GM21786 (cell line): ENCODE measurements around the gene GSTCD.
"Not testable (repeated sequence)": the region's sequence is repeated elsewhere in the genome, so short reads cannot be mapped to it uniquely, and the experiment has no call there.

Experiments
- ATAC-seq: cut with Tn5 transposase; IDR thresholded peaks from one replicate; pipeline ENCODE4 v1.9.1; 2021; ENCODE audit not compliant: unreplicated experiment

GSTCD gene

DNA sequence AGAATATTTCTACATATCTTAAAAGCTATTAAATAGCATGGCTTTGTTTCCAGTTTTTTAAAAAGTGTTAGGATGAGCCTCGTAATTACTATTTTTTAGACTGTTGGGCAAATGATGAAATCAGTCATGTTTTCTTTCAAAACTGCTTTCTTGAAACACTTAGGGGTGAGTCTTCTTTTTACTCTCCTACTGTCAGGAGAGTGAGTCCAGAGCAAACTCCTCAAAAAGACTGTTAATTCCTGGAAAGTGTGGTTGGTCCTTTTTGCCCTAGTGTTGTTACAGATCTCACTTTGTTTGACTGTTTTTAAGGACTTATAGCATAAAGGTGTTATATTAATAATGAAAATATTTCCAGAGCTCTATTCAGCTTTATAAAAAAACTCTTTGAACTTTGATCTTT is 6.3 kb downstream of the GSTCD start:
- no peak for ATAC-seq

GRCh38 chr4:105715692-105716278 is 7.2 kb downstream of the GSTCD start:
- no peak for ATAC-seq

- no peak for ATAC-seq
Measured at GRCh38 chr4:105719204-105719603, 10.6 kb downstream of the GSTCD start.

- ATAC-seq: no peak
Measured at GRCh38 chr4:105725623-105726022, 17.0 kb downstream of the GSTCD start.

DNA sequence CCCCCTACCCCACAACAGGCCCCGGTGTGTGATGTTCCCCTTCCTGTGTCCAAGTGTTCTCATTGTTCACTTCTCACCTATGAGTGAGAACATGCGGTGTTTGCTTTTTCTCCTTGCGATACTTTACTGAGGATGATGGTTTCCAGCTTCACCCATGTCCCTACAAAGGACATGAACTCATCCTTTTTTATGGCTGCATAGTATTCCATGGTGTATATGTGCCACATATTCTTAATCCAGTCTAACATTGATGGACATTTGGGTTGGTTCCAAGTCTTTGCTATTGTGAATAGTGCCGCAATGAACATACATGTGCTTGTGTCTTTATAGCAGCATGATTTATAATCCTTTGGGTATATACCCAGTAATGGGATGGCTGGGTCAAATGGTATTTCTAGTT is 21.3 kb downstream of the GSTCD start:
- not testable (repeated sequence) for ATAC-seq

DNA sequence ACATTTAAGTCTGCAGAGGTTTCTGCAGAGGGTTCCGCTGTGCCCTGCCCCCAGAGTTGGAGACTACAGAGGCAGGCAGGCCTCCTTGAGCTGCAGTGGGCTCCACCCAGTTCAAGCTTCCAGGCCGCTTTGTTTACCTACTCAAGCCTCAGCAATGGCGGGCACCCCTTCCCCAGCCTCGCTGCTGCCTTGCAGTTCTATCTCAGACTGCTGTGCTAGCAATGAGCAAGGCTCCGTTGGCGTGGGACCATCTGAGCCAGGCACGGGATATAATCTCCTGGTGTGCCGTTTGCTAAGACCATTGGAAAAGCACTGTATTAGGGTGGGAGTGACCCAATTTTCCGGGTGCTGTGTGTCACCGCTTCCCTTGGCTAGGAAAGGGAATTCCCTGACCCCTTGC is 26.6 kb downstream of the GSTCD start:
- not testable (repeated sequence) for ATAC-seq

- ATAC-seq: no peak
Measured at GRCh38 chr4:105741548-105741947, 33.0 kb downstream of the GSTCD start.

DNA sequence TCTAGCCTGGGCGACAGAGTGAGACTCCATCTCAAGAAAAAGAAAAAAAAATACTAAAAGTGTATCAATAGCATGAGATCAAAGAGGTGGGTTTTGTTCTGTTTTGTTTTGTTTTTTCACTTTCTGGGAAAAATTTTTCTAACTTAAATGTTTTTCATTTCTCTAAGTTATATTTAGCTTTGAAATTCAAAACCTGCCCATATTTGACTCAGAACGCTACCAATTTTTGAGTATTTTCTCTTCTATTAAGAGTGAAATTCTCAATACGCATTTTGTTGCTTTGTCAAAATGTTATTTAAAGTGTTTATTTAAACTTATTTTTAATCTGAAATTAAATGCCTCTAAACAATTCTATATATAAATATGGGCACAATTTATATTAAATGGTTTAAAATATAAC is 39.6 kb downstream of the GSTCD start:
- no peak for ATAC-seq

GRCh38 chr4:105751718-105752299 is 43.2 kb downstream of the GSTCD start:
- ATAC-seq: no peak

- ATAC-seq: no peak
Measured at GRCh38 chr4:105753361-105753760, 44.8 kb downstream of the GSTCD start.

DNA sequence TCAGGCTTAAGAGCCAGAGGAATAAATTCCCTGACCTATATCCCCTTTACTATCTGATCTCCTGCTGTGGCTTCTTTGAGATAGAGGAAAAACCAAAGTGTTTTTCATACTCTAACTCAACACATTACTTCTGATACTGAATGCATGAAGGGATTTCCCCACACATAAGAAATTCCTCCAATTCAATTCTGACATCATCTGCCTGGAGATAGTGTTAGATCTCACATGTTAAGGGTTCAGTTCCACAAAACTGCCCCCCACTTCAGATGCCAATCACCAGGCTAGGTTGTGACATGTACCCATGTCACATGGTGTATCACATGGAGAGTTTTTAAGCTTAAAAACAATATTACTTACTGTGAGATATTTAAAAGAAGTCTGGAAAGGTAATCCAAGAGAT is 46.8 kb downstream of the GSTCD start:
- ATAC-seq: no peak

DNA sequence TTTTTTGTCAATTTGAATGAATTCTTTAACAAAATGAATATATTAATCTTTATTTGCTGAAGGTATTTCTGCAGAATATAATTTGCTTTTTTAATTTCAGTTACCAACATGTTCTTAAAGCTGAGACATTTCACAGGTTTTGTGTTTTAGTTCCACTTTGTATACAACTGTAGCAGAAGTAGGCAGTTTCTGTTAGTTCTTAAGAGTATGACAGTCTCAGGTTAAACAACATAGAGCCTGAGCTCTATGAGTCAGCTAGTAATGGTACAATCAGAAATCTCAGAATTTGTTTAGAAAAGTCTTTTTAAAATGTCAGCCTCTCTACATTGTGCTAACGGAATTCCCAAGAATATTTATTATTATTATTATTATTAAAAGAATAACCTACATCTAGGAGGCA is 50.4 kb downstream of the GSTCD start:
- peak; percentile 45 for ATAC-seq

GRCh38 chr4:105765690-105766407 is 57.3 kb downstream of the GSTCD start:
- no peak for ATAC-seq

GRCh38 chr4:105767579-105767978 is 59.0 kb downstream of the GSTCD start:
- ATAC-seq: no peak

- not testable (repeated sequence) for ATAC-seq
Measured at GRCh38 chr4:105770524-105770923, 61.9 kb downstream of the GSTCD start.

GRCh38 chr4:105772065-105772464 is 63.5 kb downstream of the GSTCD start:
- ATAC-seq: not testable (repeated sequence)

DNA sequence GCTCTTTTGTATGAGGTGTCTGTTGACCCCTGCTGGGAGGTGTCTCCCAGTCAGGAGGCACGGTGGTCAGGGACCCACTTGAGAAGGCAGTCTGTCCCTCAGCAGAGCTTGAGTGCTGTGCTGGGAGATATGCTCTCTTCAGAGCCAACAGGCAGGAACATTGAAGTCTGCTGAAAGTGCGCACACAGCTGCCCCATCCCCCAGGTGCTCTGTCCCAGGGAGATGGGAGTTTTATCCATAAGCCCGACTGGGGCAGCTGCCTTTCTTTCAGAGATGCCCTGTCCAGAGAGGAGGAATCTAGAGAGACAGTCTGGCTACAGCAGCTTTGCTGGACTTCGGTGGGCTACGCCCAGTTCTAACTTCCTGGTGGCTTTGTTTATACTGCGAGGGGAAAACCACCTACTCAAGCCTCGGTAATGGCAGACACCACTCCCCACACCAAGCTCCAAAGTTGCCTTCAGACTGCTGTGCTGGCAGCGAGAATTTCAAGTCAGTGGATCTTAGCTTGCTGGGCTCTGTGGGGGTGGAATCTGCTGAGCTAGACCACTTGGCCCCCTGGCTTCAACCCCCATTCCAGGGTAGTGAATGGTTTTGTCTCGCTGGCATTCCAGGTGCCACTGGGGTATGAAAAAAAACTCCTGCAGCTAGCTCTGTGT is 67.3 kb downstream of the GSTCD start:
- ATAC-seq: not testable (repeated sequence)

- ATAC-seq: no peak
Measured at GRCh38 chr4:105780176-105780575, 71.6 kb downstream of the GSTCD start.

GRCh38 chr4:105784761-105785160 is 76.2 kb downstream of the GSTCD start:
- ATAC-seq: no peak

- no peak for ATAC-seq
Measured at GRCh38 chr4:105785792-105786191, 77.2 kb downstream of the GSTCD start.

DNA sequence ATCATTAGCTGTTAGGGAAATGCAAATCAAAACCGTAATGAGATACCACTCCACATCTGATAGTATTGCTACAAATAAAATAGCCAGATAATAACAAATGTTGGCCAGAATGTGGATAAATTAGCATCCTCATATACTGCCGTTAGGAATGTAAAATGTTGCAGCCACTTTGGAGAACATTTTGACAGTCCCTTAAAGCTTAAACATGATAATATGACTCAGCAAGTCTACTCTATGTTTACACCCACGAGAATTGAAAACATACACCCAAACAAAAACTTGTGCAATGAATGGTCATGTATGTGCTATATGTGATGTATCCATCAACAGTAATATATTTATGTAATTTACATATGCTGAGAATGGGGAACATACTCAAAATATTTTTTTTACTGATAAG is 78.2 kb downstream of the GSTCD start:
- no peak for ATAC-seq

DNA sequence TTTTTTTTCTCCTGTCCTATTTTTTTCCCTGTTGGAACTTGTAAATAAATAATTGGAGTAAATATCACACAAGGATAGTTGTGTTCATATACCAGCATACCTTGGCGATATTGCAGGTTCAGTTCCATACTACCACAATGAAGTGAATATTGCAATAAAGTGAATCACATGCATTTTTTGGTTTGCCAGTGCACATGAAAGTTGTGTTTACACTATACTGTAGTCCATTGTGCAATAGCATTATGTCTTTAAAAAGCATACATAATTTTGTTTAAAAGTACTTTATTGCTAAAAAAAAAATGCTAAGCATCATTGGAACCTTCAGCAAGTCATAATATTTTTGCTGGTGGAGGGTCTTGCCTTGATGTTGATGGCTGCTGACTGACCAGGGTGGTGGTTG is 88.6 kb downstream of the GSTCD start:
- no peak for ATAC-seq
